NB4 (cell line): ENCODE data around the gene POLL.

Experiments used
- DNase-seq: peaks from one replicate; pipeline ENCODE4 v3.0.0; 2010; ENCODE audit warnings: low read depth
- H3K4me3 ChIP-seq: one replicate; pipeline ENCODE4 v1.5.1; 2011; ENCODE audit warnings: mild to moderate bottlenecking, low read depth, low read length, moderate library complexity
- CTCF ChIP-seq: IDR thresholded peaks from one replicate; pipeline ENCODE4 v1.5.1; 2012; ENCODE audit warnings: low read depth, low read length
- MAX ChIP-seq: IDR thresholded peaks from 2 replicates; pipeline ENCODE4 v1.6.1; 2011; ENCODE audit warnings: low read depth, low read length
- MYC ChIP-seq: IDR thresholded peaks from 2 replicates; pipeline ENCODE4 v1.6.1; 2011; ENCODE audit warnings: low read depth, low read length
- POLR2A ChIP-seq: IDR thresholded peaks from 2 replicates; pipeline ENCODE4 v1.6.1; 2011; ENCODE audit warnings: mild to moderate bottlenecking; ENCODE audit not compliant: insufficient read length; ENCODE audit errors: extremely low read depth

The POLL gene

GRCh38 chr10:101560298-101561067, 27.6 kb downstream of the POLL start:
- no peak overlapping the region for H3K4me3 ChIP-seq
- TF ChIP-seq MAX (no peak), CTCF (no peak), POLR2A (no peak), MYC (no peak)
- no peak for DNase-seq

- DNase-seq, result no peak
- H3K4me3 ChIP-seq, result no peak overlapping the region
- no peak for TF ChIP-seq MAX
- TF ChIP-seq POLR2A, result no peak
- no peak for TF ChIP-seq MYC
- no peak for TF ChIP-seq CTCF
These were observed 28.3 kb downstream of the POLL start for GRCh38 chr10:101559596-101560297.

GRCh38 chr10:101558671-101559595, 29.1 kb downstream of the POLL start:
- DNase-seq, result no peak
- TF ChIP-seq POLR2A (no peak), CTCF (no peak), MAX (no peak), MYC (no peak)
- no peak overlapping the region for H3K4me3 ChIP-seq

- TF ChIP-seq MYC (no peak), MAX (no peak), POLR2A (no peak), CTCF (no peak)
- no peak overlapping the region for H3K4me3 ChIP-seq
- no peak for DNase-seq
These were observed 29.9 kb downstream of the POLL start for GRCh38 chr10:101558204-101558603.

GRCh38 chr10:101557541-101557940, 30.5 kb downstream of the POLL start:
- DNase-seq, result no peak
- TF ChIP-seq POLR2A (no peak), MAX (no peak), CTCF (no peak), MYC (no peak)
- no peak overlapping the region for H3K4me3 ChIP-seq
